K562 (cell line): Measurements from ENCODE around the gene TRERF1.

Source experiments
- CHD2 ChIP-seq: IDR thresholded peaks from 2 replicates; pipeline ENCODE4 v1.6.1; 2011; ENCODE audit warnings: low read depth, low read length
- POLR2A ChIP-seq: fragments of 450-650 bp; conservative IDR thresholded peaks from 2 replicates; pipeline ENCODE4 v1.6.1; 2016
- POLR2AphosphoS2 ChIP-seq: IDR thresholded peaks from 2 replicates; pipeline ENCODE4 v1.6.1; 2012; ENCODE audit warnings: low read length, improper control_type of control experiment
- TAF1 ChIP-seq: IDR thresholded peaks from 2 replicates; pipeline ENCODE4 v1.6.1; 2011; ENCODE audit warnings: mild to moderate bottlenecking, low read length, moderate library complexity; ENCODE audit not compliant: insufficient read depth, control insufficient read depth, severe bottlenecking; ENCODE audit errors: extremely low read depth
- TF ChIP-seq, protein P1 (sequence below), 3 experiments: IDR thresholded peaks in 2 of 3; conservative IDR thresholded peaks in 1 of 3; 2 replicates each; pipeline ENCODE4 v1.5.1; 2011 to 2012; ENCODE audit warnings: low read length in 3 of 3, mild to moderate bottlenecking in 3 of 3, control low read depth in 2 of 3, improper control_type of control experiment in 1 of 3, inconsistent platforms in 1 of 3, low read depth in 1 of 3, mixed read lengths in 1 of 3, moderate library complexity in 1 of 3; ENCODE audit not compliant: insufficient read depth in 2 of 3
- TF ChIP-seq, protein P2 (sequence below): fragments of 450-650 bp; IDR thresholded peaks from 2 replicates; pipeline ENCODE4 v1.6.1; 2016; ENCODE audit warnings: antibody characterized with exemption
- TF ChIP-seq, protein P3 (sequence below): sonication (generic); formaldehyde crosslinking; IDR thresholded peaks from 2 replicates; pipeline ENCODE4 v1.8.1; 2023; ENCODE audit warnings: mild to moderate bottlenecking, missing genetic modification reagents, moderate library complexity
- TF ChIP-seq, protein P4 (sequence below), 2 experiments: IDR thresholded peaks; 2 replicates each; pipeline ENCODE4 v1.6.1; 2012; ENCODE audit warnings: improper control_type of control experiment in 2 of 2, low read depth in 2 of 2, low read length in 2 of 2, borderline replicate concordance in 1 of 2

DNA sequence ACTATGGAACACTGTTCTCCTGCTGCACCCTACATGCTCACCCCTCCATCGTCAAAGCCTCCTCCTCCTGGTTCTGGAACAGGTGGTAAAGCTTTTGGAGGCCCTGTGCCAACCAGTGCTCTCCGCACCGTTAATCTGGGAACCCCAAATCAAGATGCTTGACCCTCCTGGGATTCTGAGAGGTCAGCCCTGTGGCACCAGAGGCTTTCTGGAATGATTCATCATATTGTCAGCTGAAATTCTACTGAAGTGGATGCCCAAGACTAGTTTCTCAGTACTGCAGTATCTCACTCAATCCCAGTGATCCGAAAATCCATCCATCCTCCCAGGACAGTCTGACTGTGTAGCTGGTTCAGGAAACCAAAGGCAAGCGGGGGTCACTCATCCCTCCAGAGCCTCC is 92.7 kb downstream of the TRERF1 start:
- no peak for TF ChIP-seq POLR2AphosphoS2
- TF ChIP-seq, protein P1, sequence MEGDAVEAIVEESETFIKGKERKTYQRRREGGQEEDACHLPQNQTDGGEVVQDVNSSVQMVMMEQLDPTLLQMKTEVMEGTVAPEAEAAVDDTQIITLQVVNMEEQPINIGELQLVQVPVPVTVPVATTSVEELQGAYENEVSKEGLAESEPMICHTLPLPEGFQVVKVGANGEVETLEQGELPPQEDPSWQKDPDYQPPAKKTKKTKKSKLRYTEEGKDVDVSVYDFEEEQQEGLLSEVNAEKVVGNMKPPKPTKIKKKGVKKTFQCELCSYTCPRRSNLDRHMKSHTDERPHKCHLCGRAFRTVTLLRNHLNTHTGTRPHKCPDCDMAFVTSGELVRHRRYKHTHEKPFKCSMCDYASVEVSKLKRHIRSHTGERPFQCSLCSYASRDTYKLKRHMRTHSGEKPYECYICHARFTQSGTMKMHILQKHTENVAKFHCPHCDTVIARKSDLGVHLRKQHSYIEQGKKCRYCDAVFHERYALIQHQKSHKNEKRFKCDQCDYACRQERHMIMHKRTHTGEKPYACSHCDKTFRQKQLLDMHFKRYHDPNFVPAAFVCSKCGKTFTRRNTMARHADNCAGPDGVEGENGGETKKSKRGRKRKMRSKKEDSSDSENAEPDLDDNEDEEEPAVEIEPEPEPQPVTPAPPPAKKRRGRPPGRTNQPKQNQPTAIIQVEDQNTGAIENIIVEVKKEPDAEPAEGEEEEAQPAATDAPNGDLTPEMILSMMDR (IDR thresholded peaks at IDR 0.05 in 2 of 3, conservative IDR thresholded peaks at IDR 0.05 in 1 of 3; ENCODE audit: insufficient read depth in 2 of 3, low read depth in 1 of 3, low read length in 3 of 3): no peak
- no peak for TF ChIP-seq CHD2
- TF ChIP-seq POLR2A: no peak
- TF ChIP-seq, protein P2, sequence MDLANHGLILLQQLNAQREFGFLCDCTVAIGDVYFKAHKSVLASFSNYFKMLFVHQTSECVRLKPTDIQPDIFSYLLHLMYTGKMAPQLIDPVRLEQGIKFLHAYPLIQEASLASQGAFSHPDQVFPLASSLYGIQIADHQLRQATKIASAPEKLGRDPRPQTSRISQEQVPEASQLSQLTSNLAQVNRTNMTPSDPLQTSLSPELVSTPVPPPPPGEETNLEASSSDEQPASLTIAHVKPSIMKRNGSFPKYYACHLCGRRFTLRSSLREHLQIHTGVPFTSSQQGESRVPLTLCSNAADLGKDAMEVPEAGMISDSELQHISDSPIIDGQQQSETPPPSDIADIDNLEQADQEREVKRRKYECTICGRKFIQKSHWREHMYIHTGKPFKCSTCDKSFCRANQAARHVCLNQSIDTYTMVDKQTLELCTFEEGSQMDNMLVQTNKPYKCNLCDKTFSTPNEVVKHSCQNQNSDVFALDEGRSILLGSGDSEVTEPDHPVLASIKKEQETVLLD: no peak
- TF ChIP-seq, protein P3, sequence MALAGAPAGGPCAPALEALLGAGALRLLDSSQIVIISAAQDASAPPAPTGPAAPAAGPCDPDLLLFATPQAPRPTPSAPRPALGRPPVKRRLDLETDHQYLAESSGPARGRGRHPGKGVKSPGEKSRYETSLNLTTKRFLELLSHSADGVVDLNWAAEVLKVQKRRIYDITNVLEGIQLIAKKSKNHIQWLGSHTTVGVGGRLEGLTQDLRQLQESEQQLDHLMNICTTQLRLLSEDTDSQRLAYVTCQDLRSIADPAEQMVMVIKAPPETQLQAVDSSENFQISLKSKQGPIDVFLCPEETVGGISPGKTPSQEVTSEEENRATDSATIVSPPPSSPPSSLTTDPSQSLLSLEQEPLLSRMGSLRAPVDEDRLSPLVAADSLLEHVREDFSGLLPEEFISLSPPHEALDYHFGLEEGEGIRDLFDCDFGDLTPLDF (CRISPR knock-in tag): no peak
- no peak for TF ChIP-seq TAF1
- TF ChIP-seq, protein P4, sequence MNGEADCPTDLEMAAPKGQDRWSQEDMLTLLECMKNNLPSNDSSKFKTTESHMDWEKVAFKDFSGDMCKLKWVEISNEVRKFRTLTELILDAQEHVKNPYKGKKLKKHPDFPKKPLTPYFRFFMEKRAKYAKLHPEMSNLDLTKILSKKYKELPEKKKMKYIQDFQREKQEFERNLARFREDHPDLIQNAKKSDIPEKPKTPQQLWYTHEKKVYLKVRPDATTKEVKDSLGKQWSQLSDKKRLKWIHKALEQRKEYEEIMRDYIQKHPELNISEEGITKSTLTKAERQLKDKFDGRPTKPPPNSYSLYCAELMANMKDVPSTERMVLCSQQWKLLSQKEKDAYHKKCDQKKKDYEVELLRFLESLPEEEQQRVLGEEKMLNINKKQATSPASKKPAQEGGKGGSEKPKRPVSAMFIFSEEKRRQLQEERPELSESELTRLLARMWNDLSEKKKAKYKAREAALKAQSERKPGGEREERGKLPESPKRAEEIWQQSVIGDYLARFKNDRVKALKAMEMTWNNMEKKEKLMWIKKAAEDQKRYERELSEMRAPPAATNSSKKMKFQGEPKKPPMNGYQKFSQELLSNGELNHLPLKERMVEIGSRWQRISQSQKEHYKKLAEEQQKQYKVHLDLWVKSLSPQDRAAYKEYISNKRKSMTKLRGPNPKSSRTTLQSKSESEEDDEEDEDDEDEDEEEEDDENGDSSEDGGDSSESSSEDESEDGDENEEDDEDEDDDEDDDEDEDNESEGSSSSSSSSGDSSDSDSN (IDR thresholded peaks at IDR 0.05; ENCODE audit: borderline replicate concordance in 1 of 2, low read depth in 2 of 2, low read length in 2 of 2): no peak
